WTC11 (cell line): ENCODE results near the gene MND1. TPM values are rescaled to one million over a fixed set of nuclear protein-coding genes. Genes with fewer than 3 reads are reported as not detected.

ENCODE experiments used
- ATAC-seq: fragments of 200-7000 bp; cut with Tn5 transposase; 2 replicates; pipeline ENCODE4 v1.10.0; 2021; ENCODE audit warnings: mild to moderate bottlenecking, moderate library complexity
- CTCF ChIA-PET: fragments of 300-600 bp; sonication (Branson Sonifier 250); formaldehyde crosslinking; loops from one replicate; lab custom pipeline; 2021; ENCODE audit warnings: antibody characterized with exemption; lab: Charles Lee
- POLR2A ChIA-PET: fragments of 350-600 bp; sonication (Branson Sonifier 250); formaldehyde crosslinking; loops from one replicate; lab custom pipeline; 2021; ENCODE audit warnings: antibody characterized with exemption; lab: Charles Lee
- DNase-seq: peaks from one replicate; pipeline ENCODE4 v3.0.0; 2021; ENCODE audit warnings: low spot score
- H3K27ac Mint-ChIP-seq: 2 replicates; pipeline ENCODE4 v1.8.0; 2021; ENCODE audit warnings: mixed read lengths
- H3K27me3 Mint-ChIP-seq: 2 replicates; pipeline ENCODE4 v1.8.0; 2021; ENCODE audit warnings: low read depth, mild to moderate bottlenecking, moderate library complexity, mixed read lengths
- H3K36me3 Mint-ChIP-seq: 2 replicates; pipeline ENCODE4 v1.8.0; 2021; ENCODE audit warnings: mixed read lengths
- H3K4me1 Mint-ChIP-seq: 2 replicates; pipeline ENCODE4 v1.8.0; 2022; ENCODE audit warnings: mixed read lengths
- H3K4me3 Mint-ChIP-seq: 2 replicates; pipeline ENCODE4 v1.8.0; 2021; ENCODE audit warnings: mild to moderate bottlenecking, moderate library complexity, mixed read lengths
- H3K9me3 Mint-ChIP-seq: 2 replicates; pipeline ENCODE4 v1.8.0; 2021; ENCODE audit warnings: mixed read lengths
- CREB1 ChIP-seq: sonication (generic); formaldehyde crosslinking; IDR thresholded peaks from 2 replicates; pipeline ENCODE4 v1.8.0; 2023; ENCODE audit warnings: mild to moderate bottlenecking, missing genetic modification reagents
- CREM ChIP-seq: sonication (generic); formaldehyde crosslinking; IDR thresholded peaks from 2 replicates; pipeline ENCODE4 v1.8.1; 2022; ENCODE audit warnings: mild to moderate bottlenecking, missing genetic modification reagents, moderate library complexity
- FOXK1 ChIP-seq: sonication (generic); formaldehyde crosslinking; IDR thresholded peaks from 2 replicates; pipeline ENCODE4 v1.8.0; 2022; ENCODE audit warnings: mild to moderate bottlenecking, moderate library complexity, missing genetic modification reagents
- GABPB1 ChIP-seq: sonication (generic); formaldehyde crosslinking; IDR thresholded peaks from 2 replicates; pipeline ENCODE4 v1.8.1; 2023; ENCODE audit warnings: mild to moderate bottlenecking, missing genetic modification reagents
- GRHL2 ChIP-seq: fragments of 250-450 bp; sonication (Bioruptor Pico); IDR thresholded peaks from 2 replicates; pipeline ENCODE4 v1.8.0; 2022; ENCODE audit warnings: mild to moderate bottlenecking, moderate library complexity; ENCODE audit not compliant: insufficient replicate concordance, severe bottlenecking
- IRF2 ChIP-seq: sonication (generic); formaldehyde crosslinking; IDR thresholded peaks from 2 replicates; pipeline ENCODE4 v1.8.0; 2022; ENCODE audit warnings: low read depth, missing genetic modification reagents, borderline replicate concordance
- MXD4 ChIP-seq: fragments of 250-450 bp; sonication (Bioruptor Pico); IDR thresholded peaks from 2 replicates; pipeline ENCODE4 v1.8.0; 2021; ENCODE audit warnings: mild to moderate bottlenecking, moderate library complexity, borderline replicate concordance
- NFE2L1 ChIP-seq: sonication (generic); formaldehyde crosslinking; IDR thresholded peaks from 2 replicates; pipeline ENCODE4 v1.8.1; 2023; ENCODE audit warnings: missing genetic modification reagents
- NFYB ChIP-seq: sonication (generic); formaldehyde crosslinking; conservative IDR thresholded peaks from 2 replicates; pipeline ENCODE4 v1.8.0; 2022; ENCODE audit warnings: low read depth, missing genetic modification reagents
- NR2C2 ChIP-seq: sonication (generic); formaldehyde crosslinking; IDR thresholded peaks from 2 replicates; pipeline ENCODE4 v1.8.0; 2022; ENCODE audit warnings: mild to moderate bottlenecking, missing genetic modification reagents
- PRRX2 ChIP-seq: fragments of 250-450 bp; sonication (Bioruptor Pico); IDR thresholded peaks from 2 replicates; pipeline ENCODE4 v1.8.0; 2021; ENCODE audit warnings: mild to moderate bottlenecking
- RELA ChIP-seq: sonication (generic); formaldehyde crosslinking; IDR thresholded peaks from 2 replicates; pipeline ENCODE4 v1.8.1; 2022; ENCODE audit warnings: missing genetic modification reagents, mild to moderate bottlenecking, borderline replicate concordance
- SMAD3 ChIP-seq: sonication (generic); formaldehyde crosslinking; IDR thresholded peaks from 2 replicates; pipeline ENCODE4 v1.8.0; 2022; ENCODE audit warnings: missing genetic modification reagents, mild to moderate bottlenecking, borderline replicate concordance
- TEAD1 ChIP-seq: sonication (generic); formaldehyde crosslinking; IDR thresholded peaks from 2 replicates; pipeline ENCODE4 v1.8.0; 2022; ENCODE audit warnings: mild to moderate bottlenecking, missing genetic modification reagents
- TP53 ChIP-seq: sonication (generic); formaldehyde crosslinking; IDR thresholded peaks from 2 replicates; pipeline ENCODE4 v1.8.1; 2023; ENCODE audit warnings: mild to moderate bottlenecking, missing genetic modification reagents
- USF1 ChIP-seq: sonication (generic); formaldehyde crosslinking; IDR thresholded peaks from 2 replicates; pipeline ENCODE4 v1.8.0; 2022; ENCODE audit warnings: mild to moderate bottlenecking, missing genetic modification reagents
- USF2 ChIP-seq: sonication (generic); formaldehyde crosslinking; IDR thresholded peaks from 2 replicates; pipeline ENCODE4 v1.8.1; 2023; ENCODE audit warnings: mild to moderate bottlenecking, missing genetic modification reagents, moderate library complexity
- ZMAT4 ChIP-seq: fragments of 250-450 bp; sonication (Bioruptor Pico); IDR thresholded peaks from 2 replicates; pipeline ENCODE4 v1.9.0; 2021; ENCODE audit warnings: mild to moderate bottlenecking
- ZNF121 ChIP-seq: sonication (generic); formaldehyde crosslinking; IDR thresholded peaks from 2 replicates; pipeline ENCODE4 v1.8.0; 2023; ENCODE audit warnings: missing genetic modification reagents
- ZNF396 ChIP-seq: fragments of 250-450 bp; sonication (Bioruptor Pico); IDR thresholded peaks from 2 replicates; pipeline ENCODE4 v1.8.0; 2021; ENCODE audit warnings: mild to moderate bottlenecking, moderate library complexity, borderline replicate concordance
- ZNF423 ChIP-seq: fragments of 250-450 bp; sonication (Bioruptor Pico); IDR thresholded peaks from 2 replicates; pipeline ENCODE4 v2.1.2; 2022; ENCODE audit warnings: mild to moderate bottlenecking, moderate library complexity
- ZSCAN18 ChIP-seq: fragments of 250-450 bp; sonication (Bioruptor Pico); IDR thresholded peaks from 2 replicates; pipeline ENCODE4 v2.1.2; 2022; ENCODE audit warnings: mild to moderate bottlenecking, moderate library complexity
- total RNA-seq: library from RNA; stranded (reverse); gene quantifications from 3 replicates; pipeline ENCODE4 v1.2.3, GENCODE V29; 2021
- TF ChIP-seq, protein P1 (sequence below): sonication (generic); formaldehyde crosslinking; IDR thresholded peaks from 2 replicates; pipeline ENCODE4 v1.8.0; 2023; ENCODE audit warnings: missing genetic modification reagents
- TF ChIP-seq, protein P2 (sequence below): sonication (generic); formaldehyde crosslinking; IDR thresholded peaks from 2 replicates; pipeline ENCODE4 v1.8.1; 2022; ENCODE audit warnings: mild to moderate bottlenecking, moderate library complexity, missing genetic modification reagents
- TF ChIP-seq, protein P3 (sequence below): sonication (generic); formaldehyde crosslinking; IDR thresholded peaks from 2 replicates; pipeline ENCODE4 v1.8.1; 2022; ENCODE audit warnings: low read depth, missing genetic modification reagents, borderline replicate concordance
- TF ChIP-seq, protein P4 (sequence below): sonication (generic); formaldehyde crosslinking; IDR thresholded peaks from 2 replicates; pipeline ENCODE4 v1.8.0; 2023; ENCODE audit warnings: mild to moderate bottlenecking, missing genetic modification reagents

Gene MND1
- total RNA-seq, 1 experiment from 2014 or later, result 36.0 TPM

GRCh38 chr4:153324046-153324445 is 20.4 kb upstream of the MND1 start:
- ChIA-PET CTCF (interaction anchor here (1.4 kb wide), 1 partner anchor 181 kb away, joined by 5 read pairs; no protein-coding TSS in a partner anchor), POLR2A (no interaction called here)
- Mint-ChIP-seq H3K27ac (no peak overlapping the region), H3K4me1 (peaks cover 15% of the 10 kb centered on the region), H3K4me3 (no peak overlapping the region), H3K36me3 (peaks cover 7% of the 10 kb centered on the region), H3K27me3 (no peaks in the 10 kb centered on the region), H3K9me3 (no peaks in the 10 kb centered on the region)
- DNase-seq (no peak), ATAC-seq (no peak)
- TF ChIP-seq TP53 (CRISPR knock-in tag), result no peak
- no peak for TF ChIP-seq CREB1
- TF ChIP-seq ZNF396, result no peak
- TF ChIP-seq IRF2 (CRISPR knock-in tag), result no peak
- TF ChIP-seq NFE2L1 (CRISPR knock-in tag), result no peak
- TF ChIP-seq, protein P1, sequence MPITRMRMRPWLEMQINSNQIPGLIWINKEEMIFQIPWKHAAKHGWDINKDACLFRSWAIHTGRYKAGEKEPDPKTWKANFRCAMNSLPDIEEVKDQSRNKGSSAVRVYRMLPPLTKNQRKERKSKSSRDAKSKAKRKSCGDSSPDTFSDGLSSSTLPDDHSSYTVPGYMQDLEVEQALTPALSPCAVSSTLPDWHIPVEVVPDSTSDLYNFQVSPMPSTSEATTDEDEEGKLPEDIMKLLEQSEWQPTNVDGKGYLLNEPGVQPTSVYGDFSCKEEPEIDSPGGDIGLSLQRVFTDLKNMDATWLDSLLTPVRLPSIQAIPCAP (CRISPR knock-in tag), result no peak
- no peak for TF ChIP-seq USF2 (CRISPR knock-in tag)
- TF ChIP-seq CREM (CRISPR knock-in tag), result no peak
- no peak for TF ChIP-seq NR2C2 (CRISPR knock-in tag)
- TF ChIP-seq ZMAT4 (CRISPR knock-in tag), result no peak
- TF ChIP-seq NFYB (CRISPR knock-in tag), result no peak
- TF ChIP-seq, protein P2, sequence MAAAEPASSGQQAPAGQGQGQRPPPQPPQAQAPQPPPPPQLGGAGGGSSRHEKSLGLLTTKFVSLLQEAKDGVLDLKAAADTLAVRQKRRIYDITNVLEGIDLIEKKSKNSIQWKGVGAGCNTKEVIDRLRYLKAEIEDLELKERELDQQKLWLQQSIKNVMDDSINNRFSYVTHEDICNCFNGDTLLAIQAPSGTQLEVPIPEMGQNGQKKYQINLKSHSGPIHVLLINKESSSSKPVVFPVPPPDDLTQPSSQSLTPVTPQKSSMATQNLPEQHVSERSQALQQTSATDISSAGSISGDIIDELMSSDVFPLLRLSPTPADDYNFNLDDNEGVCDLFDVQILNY (CRISPR knock-in tag), result no peak
- TF ChIP-seq ZNF121 (CRISPR knock-in tag), result no peak
- TF ChIP-seq USF1 (CRISPR knock-in tag), result no peak
- TF ChIP-seq ZSCAN18 (CRISPR knock-in tag), result no peak
- TF ChIP-seq GRHL2 (CRISPR knock-in tag), result no peak
- TF ChIP-seq, protein P3, sequence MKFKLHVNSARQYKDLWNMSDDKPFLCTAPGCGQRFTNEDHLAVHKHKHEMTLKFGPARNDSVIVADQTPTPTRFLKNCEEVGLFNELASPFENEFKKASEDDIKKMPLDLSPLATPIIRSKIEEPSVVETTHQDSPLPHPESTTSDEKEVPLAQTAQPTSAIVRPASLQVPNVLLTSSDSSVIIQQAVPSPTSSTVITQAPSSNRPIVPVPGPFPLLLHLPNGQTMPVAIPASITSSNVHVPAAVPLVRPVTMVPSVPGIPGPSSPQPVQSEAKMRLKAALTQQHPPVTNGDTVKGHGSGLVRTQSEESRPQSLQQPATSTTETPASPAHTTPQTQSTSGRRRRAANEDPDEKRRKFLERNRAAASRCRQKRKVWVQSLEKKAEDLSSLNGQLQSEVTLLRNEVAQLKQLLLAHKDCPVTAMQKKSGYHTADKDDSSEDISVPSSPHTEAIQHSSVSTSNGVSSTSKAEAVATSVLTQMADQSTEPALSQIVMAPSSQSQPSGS (CRISPR knock-in tag), result no peak
- no peak for TF ChIP-seq TEAD1
- TF ChIP-seq ZNF423, result no peak

DNA sequence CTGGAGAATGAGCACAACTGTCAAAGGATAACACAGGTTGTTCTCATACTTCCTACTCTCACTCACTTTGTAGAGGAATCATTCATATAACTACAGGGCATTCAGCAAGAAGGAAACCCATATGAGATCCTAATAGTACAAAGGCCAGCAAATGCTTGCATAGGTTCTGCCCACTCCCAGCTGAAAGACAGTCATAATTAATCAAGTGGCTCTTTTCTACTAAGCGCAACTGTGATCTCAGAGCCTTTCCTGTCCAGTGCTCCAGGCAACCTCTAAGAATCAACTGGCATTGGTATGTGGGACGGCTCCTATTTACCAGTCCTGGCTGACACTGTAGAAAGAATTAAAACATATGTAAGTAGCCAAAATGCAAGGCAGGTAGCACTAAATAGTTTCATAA is 18.9 kb upstream of the MND1 start:
- peaks cover 15% of the 10 kb centered on the region for H3K4me1 Mint-ChIP-seq
- ChIA-PET CTCF (no interaction called here), POLR2A (no interaction called here)
- H3K4me3 Mint-ChIP-seq, result no peak overlapping the region
- no peak overlapping the region for H3K27ac Mint-ChIP-seq
- H3K36me3 Mint-ChIP-seq, result peaks cover 4% of the 10 kb centered on the region; the same call in 1 of the 2 replicates
- no peaks in the 10 kb centered on the region for H3K9me3 Mint-ChIP-seq
- ATAC-seq (no peak), DNase-seq (no peak)
- H3K27me3 Mint-ChIP-seq, result no peaks in the 10 kb centered on the region
- TF ChIP-seq GABPB1 (no peak), MXD4 (CRISPR knock-in tag) (no peak), RELA (CRISPR knock-in tag) (no peak), SMAD3 (CRISPR knock-in tag) (no peak), PRRX2 (CRISPR knock-in tag) (no peak), IRF2 (CRISPR knock-in tag) (no peak), USF1 (CRISPR knock-in tag) (no peak), ZNF423 (no peak), FOXK1 (CRISPR knock-in tag) (no peak)
- TF ChIP-seq, protein P4, sequence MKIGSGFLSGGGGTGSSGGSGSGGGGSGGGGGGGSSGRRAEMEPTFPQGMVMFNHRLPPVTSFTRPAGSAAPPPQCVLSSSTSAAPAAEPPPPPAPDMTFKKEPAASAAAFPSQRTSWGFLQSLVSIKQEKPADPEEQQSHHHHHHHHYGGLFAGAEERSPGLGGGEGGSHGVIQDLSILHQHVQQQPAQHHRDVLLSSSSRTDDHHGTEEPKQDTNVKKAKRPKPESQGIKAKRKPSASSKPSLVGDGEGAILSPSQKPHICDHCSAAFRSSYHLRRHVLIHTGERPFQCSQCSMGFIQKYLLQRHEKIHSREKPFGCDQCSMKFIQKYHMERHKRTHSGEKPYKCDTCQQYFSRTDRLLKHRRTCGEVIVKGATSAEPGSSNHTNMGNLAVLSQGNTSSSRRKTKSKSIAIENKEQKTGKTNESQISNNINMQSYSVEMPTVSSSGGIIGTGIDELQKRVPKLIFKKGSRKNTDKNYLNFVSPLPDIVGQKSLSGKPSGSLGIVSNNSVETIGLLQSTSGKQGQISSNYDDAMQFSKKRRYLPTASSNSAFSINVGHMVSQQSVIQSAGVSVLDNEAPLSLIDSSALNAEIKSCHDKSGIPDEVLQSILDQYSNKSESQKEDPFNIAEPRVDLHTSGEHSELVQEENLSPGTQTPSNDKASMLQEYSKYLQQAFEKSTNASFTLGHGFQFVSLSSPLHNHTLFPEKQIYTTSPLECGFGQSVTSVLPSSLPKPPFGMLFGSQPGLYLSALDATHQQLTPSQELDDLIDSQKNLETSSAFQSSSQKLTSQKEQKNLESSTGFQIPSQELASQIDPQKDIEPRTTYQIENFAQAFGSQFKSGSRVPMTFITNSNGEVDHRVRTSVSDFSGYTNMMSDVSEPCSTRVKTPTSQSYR (CRISPR knock-in tag), result no peak
